Measurements from ENCODE around the gene SMAD6.

SMAD6 gene

GRCh38 chr15:66730168-66731021, 28.4 kb downstream of the SMAD6 start:
- H3K9me3 ChIP-seq (ENCODE audit: control insufficient read depth, low read length): no peaks in the 10 kb centered on the region
- no peak overlapping the region for H3K27ac ChIP-seq
- H3K79me2 ChIP-seq: no peaks in the 10 kb centered on the region
- H3K4me3 ChIP-seq (ENCODE audit: low read depth, low read length): no peak overlapping the region
- no peak for TF ChIP-seq CTCF (IDR thresholded peaks at IDR 0.05)
- H3K4me1 ChIP-seq: no peaks in the 10 kb centered on the region
- no peak overlapping the region for H3K9ac ChIP-seq
- no peak overlapping the region for H2AFZ ChIP-seq
- H3K36me3 ChIP-seq (ENCODE audit: control insufficient read depth, insufficient read depth, low read length): no peaks in the 10 kb centered on the region
- no peak overlapping the region for H3K4me2 ChIP-seq (ENCODE audit: low read length)
- H3K27me3 ChIP-seq (ENCODE audit: control insufficient read depth, insufficient read depth, low read length): no peaks in the 10 kb centered on the region

- no peaks in the 10 kb centered on the region for H3K36me3 ChIP-seq (ENCODE audit: control insufficient read depth, insufficient read depth, low read length)
- H3K9me3 ChIP-seq (ENCODE audit: control insufficient read depth, low read length): no peaks in the 10 kb centered on the region
- H3K4me1 ChIP-seq: no peaks in the 10 kb centered on the region
- H3K4me2 ChIP-seq (ENCODE audit: low read length): no peak overlapping the region
- no peak overlapping the region for H3K4me3 ChIP-seq (ENCODE audit: low read depth, low read length)
- H3K27ac ChIP-seq: no peak overlapping the region
- no peaks in the 10 kb centered on the region for H3K79me2 ChIP-seq
- no peak for TF ChIP-seq CTCF (IDR thresholded peaks at IDR 0.05)
- no peaks in the 10 kb centered on the region for H3K27me3 ChIP-seq (ENCODE audit: control insufficient read depth, insufficient read depth, low read length)
- H2AFZ ChIP-seq: no peak overlapping the region
- no peak overlapping the region for H3K9ac ChIP-seq
Measured at GRCh38 chr15:66733976-66734375, 31.9 kb downstream of the SMAD6 start.

- H3K9ac ChIP-seq: no peak overlapping the region
- no peak overlapping the region for H3K27ac ChIP-seq
- no peak overlapping the region for H3K4me2 ChIP-seq (ENCODE audit: low read length)
- H3K4me3 ChIP-seq (ENCODE audit: low read depth, low read length): no peak overlapping the region
- H3K9me3 ChIP-seq (ENCODE audit: control insufficient read depth, low read length): no peaks in the 10 kb centered on the region
- H3K27me3 ChIP-seq (ENCODE audit: control insufficient read depth, insufficient read depth, low read length): no peaks in the 10 kb centered on the region
- no peaks in the 10 kb centered on the region for H3K79me2 ChIP-seq
- no peak overlapping the region for H2AFZ ChIP-seq
- no peaks in the 10 kb centered on the region for H3K36me3 ChIP-seq (ENCODE audit: control insufficient read depth, insufficient read depth, low read length)
- no peaks in the 10 kb centered on the region for H3K4me1 ChIP-seq
- TF ChIP-seq CTCF (IDR thresholded peaks at IDR 0.05): no peak
Measured at GRCh38 chr15:66734961-66735908, 33.2 kb downstream of the SMAD6 start.

DNA sequence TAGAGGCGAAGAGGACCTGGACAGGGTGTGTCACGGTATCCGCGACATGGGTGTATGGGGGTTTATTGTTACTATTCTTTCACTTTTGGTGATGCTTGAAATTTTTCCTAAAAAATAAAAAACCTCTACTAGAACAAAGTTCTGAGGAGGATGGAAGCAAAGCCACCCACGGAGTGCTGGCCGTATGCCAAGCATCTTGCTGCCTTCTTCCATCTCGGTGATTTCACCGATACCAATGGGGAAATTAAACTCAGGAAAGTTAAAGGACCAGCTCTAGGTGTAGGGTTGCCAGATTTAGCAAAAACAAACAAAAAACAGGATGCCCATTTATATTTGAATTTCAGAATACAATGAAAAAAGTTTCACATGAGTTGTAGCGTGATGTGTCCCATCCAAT, 33.9 kb downstream of the SMAD6 start:
- Histone ChIP-seq H3K4me1 (no peaks in the 10 kb centered on the region), H3K27ac (no peak overlapping the region), H3K79me2 (no peaks in the 10 kb centered on the region)

More for the DNA sequence above, 33.9 kb downstream of the SMAD6 start:
- Histone ChIP-seq H3K4me3 (ENCODE audit: low read depth, low read length) (no peak overlapping the region), H3K4me2 (ENCODE audit: low read length) (no peak overlapping the region), H2AFZ (no peak overlapping the region), H3K9ac (no peak overlapping the region), H3K36me3 (ENCODE audit: control insufficient read depth, insufficient read depth, low read length) (no peaks in the 10 kb centered on the region), H3K27me3 (ENCODE audit: control insufficient read depth, insufficient read depth, low read length) (no peaks in the 10 kb centered on the region), H3K9me3 (ENCODE audit: control insufficient read depth, low read length) (no peaks in the 10 kb centered on the region)
- TF ChIP-seq CTCF (IDR thresholded peaks at IDR 0.05): no peak
